Astrocyte of the cerebellum (primary cell): ENCODE measurements around the gene ARHGAP35.

Source experiments
- DNase-seq: peaks from one replicate; pipeline ENCODE4 v3.0.0-alpha.2; 2011; ENCODE audit warnings: low read depth
- H3K4me3 ChIP-seq: 2 replicates; pipeline ENCODE4 v1.5.1; 2011; ENCODE audit warnings: mild to moderate bottlenecking, low read depth, low read length, moderate library complexity
- CTCF ChIP-seq: IDR thresholded peaks from 2 replicates; pipeline ENCODE4 v1.5.1; 2012; ENCODE audit warnings: low read length, low read depth, moderate library complexity, mild to moderate bottlenecking; ENCODE audit errors: missing control alignments
- in situ Hi-C: cut with HindIII; loops from 2 replicates; pipeline ENCODE4 v1.10.0; 2017; ENCODE audit warnings: low sequenced_read_pairs

ARHGAP35 gene

DNA sequence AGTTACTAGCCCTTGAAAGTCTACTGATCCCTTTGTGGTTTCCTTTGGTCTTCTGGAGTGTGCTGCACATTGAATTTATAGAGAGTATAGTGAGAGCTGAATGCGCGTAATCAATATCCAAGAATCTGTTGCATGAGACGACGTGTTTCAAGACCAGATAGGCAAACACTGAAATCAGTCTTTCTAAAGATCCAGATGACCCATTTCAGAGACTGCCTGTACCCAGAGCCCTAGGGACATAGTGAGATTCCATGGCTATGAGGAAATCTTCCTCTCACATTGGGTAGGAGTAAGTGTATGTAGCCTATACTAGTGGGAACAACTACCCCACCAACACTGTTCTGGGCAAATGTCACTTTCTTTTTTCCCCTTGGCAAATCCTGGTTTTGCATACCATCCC, 48.6 kb downstream of the ARHGAP35 start:
- no peak for DNase-seq
- in situ Hi-C loops, result no loop called here
- H3K4me3 ChIP-seq, result no peak overlapping the region
- TF ChIP-seq CTCF, result no peak
